NCI-H2196 (cell line): ENCODE data around the gene TBC1D20.
"Not testable (repeated sequence)": the region's sequence is repeated elsewhere in the genome, so short reads cannot be mapped to it uniquely, and the experiment has no call there.

ENCODE experiments used
- DNase-seq: peaks from one replicate; lab custom pipeline; 2025; ENCODE audit not compliant: unreplicated experiment; lab: John Stamatoyannopoulos, UW

TBC1D20 gene

GRCh38 chr20:476561-477249 lies 14.4 kb upstream of the TBC1D20 start:
- not testable (repeated sequence) for DNase-seq

DNA sequence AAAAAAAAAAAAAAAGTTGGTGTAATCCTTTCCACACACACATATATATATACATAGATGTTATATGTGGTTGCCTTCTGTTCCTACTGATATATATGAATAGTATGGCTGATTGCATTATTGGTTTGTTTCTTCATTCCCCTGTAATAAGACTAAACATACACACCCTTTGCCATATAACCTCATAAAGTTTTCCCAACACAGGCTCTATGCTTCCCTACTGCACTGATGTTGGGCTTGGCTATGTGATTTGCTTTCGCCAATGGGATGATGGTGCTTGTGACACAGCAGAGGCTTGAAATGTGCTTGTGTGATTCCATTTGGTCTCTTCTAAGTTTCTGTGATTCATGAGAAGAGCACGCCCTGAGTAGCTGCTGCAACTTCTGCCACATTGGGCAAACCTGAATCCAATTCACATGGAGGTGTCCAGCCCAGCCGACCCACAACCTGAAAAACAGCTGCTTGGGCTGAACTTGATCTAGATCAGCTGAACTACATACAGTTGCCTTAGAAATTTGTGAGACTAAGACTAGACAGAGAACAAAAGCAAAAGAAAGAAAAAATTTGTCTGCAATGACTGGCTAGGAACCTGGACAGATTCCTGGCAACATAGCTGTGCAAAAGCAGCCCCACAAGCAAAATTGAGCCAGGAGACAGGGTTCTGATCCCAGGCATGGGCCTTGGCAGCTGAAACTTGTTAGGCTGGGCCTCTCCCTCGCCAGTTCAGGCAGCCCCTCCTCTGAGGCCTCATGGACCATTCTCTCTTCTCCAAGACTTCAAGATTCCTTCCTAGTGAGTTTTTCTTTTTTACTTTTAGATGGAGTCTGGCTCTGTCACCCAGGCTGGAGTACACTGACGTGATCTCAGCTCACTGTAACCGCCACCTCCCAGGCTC lies 13.4 kb upstream of the TBC1D20 start:
- no peak for DNase-seq

DNA sequence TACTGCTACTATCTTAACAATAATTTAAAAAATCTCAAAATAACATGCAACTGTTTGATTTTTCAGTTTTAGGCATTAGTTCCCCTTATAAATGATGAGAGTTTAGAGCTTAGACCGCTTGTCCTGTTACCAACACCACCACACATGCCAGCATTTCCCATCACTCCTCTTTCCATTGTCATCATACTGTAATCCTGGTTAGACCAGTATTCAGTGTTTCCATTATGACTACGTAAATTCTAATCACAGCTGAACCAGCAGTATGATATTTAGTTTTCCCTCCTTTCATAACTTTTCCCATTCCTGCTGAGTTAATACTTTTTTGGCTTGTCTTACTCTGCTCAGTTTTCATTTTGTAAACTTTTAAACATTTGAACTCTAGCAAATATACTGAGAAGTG lies 12.2 kb upstream of the TBC1D20 start:
- DNase-seq, result no peak

GRCh38 chr20:472889-473292 lies 10.6 kb upstream of the TBC1D20 start:
- no peak for DNase-seq

DNA sequence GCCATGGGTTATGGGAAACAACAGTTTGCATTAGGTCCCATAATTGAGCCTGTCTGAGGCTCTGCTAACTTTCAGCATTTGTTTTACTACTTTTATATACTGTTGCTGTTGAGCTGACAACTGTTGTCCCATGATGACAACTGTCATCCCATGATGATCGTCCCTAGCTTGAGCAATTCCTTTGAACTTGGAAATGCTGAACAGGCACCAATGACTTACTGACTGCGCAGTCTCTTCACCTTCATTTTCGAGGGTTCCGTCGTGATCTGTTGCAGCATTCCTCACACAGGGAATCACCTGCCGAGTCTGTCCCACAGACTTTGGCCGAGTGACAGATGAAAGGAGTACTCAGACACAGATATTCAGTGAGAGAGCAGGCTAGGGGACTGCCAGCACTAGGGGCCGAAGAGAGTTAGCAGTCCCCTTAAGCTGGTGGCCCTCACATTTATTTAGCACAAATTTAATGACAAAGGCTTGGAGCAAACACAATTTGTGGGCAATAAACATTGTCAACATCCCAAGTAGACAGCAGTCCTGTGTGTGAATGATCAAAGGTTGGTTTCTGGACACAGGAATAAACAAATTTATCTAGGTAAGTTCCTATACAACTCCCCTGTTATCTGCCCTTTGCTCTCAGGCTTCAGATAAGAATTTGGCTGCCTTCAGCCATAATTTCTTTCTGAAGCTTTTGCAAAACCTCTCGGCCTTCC lies 10.0 kb upstream of the TBC1D20 start:
- DNase-seq, result no peak

- DNase-seq, result no peak
Measured at GRCh38 chr20:469746-470490, 7.6 kb upstream of the TBC1D20 start.

DNA sequence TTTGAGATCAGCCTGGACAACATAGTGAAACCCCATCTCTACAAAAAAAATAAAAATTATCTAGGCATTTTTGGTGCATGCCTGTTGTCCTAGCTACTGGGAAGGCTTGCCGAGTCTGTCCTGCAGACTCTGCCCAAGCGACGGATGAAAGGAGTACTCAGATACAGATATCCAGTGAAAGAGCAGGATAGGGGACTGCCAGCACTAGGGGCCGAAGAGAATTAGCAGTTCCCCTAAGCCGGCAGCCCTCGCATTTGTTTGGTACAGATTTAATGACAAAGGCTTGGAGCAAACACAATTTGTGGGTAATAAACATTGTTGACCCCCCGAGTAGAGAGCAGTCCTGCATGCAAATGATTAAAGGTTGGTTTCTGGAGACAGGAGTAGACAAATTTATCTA lies 5.4 kb upstream of the TBC1D20 start:
- DNase-seq, result no peak

GRCh38 chr20:461254-462198 lies 807 bp downstream of the TBC1D20 start:
- DNase-seq, result peak; percentile 24

DNA sequence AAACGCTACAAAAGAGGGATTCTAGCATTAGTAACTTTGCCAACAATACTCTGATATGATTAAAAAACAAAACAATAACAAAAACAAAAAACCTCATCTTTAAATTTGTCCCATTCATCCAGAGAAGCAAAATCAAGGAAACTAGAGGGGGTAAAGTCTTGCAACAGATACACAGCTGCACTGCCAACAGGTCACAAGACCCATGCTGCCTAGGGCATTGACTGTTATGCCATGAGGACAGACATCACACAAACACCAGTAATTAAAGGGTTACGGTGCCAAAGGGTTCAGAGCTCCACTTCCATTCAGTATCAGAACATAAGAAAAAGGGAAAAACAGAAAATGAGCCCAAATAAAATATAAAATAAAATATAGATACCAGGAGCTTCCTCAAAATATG lies 1.6 kb downstream of the TBC1D20 start:
- no peak for DNase-seq

- no peak for DNase-seq
Measured at GRCh38 chr20:460180-460579, 2.2 kb downstream of the TBC1D20 start.

- DNase-seq, result no peak
Measured at GRCh38 chr20:458776-459175, 3.6 kb downstream of the TBC1D20 start.

DNA sequence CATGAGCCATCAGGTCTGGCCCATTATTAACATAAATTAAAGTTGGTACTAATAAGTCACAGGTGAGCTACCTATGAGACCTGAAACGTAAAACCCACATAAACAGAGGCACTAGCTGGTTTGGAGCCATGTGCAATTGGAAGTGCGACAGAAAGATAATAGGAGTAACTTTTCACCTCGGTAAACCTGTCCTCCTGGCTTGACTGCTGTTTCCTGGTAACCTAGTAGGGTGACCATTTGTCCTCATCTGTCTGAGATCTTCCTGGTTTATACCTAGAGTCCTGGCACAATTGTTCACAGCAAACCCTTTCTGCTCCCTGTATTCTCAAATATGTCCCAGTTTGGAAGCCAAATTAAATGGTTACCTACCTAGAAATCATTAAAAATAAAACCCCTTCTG lies 7.4 kb downstream of the TBC1D20 start:
- no peak for DNase-seq

DNA sequence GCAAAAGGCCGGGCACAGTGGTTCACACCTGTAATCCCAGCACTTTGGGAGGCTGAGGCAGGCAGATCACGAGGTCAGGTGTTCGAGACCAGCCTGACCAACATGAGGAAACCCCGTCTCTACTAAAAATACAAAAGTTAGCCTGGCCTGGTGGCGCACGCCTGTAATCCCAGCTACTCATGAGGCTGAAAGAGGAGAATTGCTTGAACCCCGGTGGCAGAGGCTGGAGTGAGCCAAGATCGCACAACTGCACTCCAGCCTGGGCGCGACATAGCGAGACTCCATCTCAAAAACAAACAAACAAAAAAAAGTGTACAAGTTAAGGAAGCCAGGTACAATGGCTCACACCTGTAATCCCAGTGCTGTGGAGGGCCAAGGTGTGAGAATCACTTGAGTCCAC lies 10.3 kb downstream of the TBC1D20 start:
- DNase-seq, result not testable (repeated sequence)

DNA sequence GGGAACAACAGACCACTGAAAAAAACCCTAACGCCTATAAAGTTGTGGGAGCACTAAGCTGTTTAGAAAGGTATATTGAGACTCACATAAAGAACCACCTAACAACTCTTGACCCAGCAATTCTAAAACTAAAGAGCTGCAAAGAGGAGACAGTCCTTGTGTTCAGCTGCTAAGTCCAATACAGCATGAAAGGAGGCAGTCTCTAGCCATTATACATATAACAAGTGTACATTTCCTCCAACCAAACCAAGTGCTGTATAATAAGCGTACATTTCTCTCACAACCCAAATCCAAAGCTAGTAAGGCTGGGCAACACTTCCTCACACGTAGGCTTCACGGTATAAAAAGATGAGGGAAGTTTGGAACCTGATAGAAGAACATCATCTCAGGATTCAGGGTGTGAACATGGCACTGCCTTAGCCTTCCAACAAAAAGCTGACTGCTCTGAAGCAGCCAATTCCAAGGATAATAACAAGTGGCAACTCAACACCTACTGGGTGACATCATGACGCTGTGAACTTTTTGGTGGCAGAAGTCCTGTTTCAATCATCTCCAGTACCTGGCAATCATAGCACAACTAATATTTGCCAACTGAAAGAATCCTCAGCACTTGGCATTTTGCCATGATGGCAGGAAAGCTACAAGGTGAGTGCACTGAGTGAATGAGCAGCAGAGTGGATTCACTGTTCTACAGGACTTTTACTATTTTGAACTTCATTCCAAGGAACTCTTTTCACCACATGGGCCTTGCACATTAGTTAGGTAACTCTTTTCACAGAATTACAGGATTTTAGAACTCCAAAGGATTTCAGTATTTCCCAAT lies 16.6 kb downstream of the TBC1D20 start:
- DNase-seq, result peak; percentile 42

GRCh38 chr20:444862-445426 lies 17.4 kb downstream of the TBC1D20 start:
- no peak for DNase-seq

- no peak for DNase-seq
Measured at GRCh38 chr20:444117-444516, 18.2 kb downstream of the TBC1D20 start.

DNA sequence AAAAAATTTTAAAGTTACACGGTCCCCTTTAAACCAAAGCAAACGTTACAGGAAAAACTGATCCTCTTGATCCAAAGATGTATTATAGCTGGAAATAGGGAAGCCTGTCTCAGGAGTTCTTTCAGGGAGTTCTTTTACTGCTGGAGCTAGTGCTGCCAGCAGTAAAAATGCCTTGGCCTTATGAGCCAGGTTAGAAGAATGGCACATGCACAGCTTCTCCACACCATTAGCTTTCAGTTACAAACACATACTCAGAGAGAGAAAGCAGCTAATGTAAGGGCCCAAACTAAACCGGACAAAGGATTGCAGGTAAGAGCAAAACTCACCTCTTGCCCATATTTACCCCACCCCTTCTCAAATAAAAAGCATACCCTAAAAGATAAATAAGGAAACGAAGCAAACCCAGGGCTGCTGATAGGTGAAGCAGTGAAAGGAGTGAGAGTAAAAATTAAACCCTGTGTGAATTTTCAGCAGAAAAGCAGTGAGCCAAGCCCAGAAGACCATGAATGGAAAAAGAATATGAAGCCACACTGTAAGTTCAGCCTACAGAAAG lies 19.0 kb downstream of the TBC1D20 start:
- DNase-seq, result no peak

DNA sequence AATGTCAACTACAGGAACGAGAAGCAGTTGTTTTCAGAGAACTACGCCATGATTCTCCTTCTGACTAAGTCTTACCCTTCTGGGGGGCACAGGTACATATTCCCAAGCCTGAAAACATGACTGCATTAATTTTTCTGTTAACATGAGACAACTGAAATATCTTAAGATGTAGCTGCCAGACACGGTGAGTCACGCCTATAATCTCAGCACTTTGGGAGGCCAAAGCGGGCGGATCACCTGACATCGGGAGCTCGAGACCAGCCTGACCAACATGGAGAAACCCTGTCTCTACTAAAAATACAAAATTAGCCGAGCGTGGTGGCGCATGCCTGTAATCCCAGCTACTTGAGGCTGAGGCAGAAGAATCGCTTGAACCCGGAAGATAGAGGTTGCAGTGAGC lies 21.7 kb downstream of the TBC1D20 start:
- no peak for DNase-seq
